HL-60 (cell line): ENCODE results near the gene MAP4K5.

Experiments used
- GABPA ChIP-seq: IDR thresholded peaks from 2 replicates; pipeline ENCODE4 v1.6.1; 2012; ENCODE audit warnings: low read depth
- POLR2AphosphoS5 ChIP-seq: IDR thresholded peaks from 2 replicates; pipeline ENCODE4 v1.6.1; 2012; ENCODE audit warnings: low read depth
- SPI1 ChIP-seq: IDR thresholded peaks from 2 replicates; pipeline ENCODE4 v1.6.1; 2012; ENCODE audit warnings: low read depth, mild to moderate bottlenecking, borderline replicate concordance
- TF ChIP-seq, protein P1 (sequence below): IDR thresholded peaks from one replicate; pipeline ENCODE4 v1.5.1; 2011; ENCODE audit warnings: low read length, control low read depth, inconsistent platforms; ENCODE audit not compliant: insufficient read depth

DNA sequence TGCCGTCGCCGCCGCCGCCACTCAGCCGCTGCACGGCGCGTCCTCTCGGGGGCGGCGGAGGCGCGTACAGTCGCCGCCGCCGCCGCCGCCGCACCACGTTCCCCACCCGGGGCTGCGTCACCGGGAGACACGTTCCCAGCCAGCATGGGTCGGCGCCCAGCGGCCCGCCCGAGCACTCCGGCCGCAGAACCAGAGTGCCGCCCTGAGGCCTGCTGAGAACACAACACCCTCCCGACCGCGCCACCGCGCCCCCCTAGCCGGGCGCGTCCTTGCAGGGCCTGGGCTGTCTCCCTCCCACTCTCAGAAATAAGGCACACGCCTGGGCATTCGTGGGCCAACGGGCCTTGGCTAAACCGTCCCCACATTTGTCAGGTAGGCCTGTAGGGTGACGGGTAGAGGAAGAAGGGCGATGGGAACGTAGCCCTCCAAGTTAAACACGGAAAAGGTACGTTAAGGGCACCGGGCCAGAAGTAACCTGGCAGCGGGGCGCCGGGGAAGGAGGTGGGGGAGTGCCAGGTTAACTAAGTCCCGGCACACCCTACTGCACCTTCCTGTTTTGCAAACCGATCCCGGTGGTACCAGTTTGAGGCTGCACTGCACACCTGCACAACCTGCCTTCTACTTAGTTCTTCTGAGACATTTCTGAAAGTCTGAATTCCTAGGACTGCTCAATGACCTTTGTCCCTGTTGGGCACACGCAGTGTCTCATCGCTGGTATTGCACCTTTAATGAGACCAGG is at the start of gene MAP4K5:
- TF ChIP-seq GABPA: no peak
- TF ChIP-seq, protein P1, sequence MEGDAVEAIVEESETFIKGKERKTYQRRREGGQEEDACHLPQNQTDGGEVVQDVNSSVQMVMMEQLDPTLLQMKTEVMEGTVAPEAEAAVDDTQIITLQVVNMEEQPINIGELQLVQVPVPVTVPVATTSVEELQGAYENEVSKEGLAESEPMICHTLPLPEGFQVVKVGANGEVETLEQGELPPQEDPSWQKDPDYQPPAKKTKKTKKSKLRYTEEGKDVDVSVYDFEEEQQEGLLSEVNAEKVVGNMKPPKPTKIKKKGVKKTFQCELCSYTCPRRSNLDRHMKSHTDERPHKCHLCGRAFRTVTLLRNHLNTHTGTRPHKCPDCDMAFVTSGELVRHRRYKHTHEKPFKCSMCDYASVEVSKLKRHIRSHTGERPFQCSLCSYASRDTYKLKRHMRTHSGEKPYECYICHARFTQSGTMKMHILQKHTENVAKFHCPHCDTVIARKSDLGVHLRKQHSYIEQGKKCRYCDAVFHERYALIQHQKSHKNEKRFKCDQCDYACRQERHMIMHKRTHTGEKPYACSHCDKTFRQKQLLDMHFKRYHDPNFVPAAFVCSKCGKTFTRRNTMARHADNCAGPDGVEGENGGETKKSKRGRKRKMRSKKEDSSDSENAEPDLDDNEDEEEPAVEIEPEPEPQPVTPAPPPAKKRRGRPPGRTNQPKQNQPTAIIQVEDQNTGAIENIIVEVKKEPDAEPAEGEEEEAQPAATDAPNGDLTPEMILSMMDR: peak; percentile 45
- TF ChIP-seq SPI1: no peak
- TF ChIP-seq POLR2AphosphoS5: peak; percentile 32; the same call in 1 of the 2 replicates
